Activated CD4-positive, alpha-beta T cell treated with anti-CD3 and anti-CD28 coated beads, Interleukin-2, amount 50 U/mL, for 24 hours (primary cell): ENCODE results near the gene GSDME.
"Not testable (repeated sequence)": the region's sequence is repeated elsewhere in the genome, so short reads cannot be mapped to it uniquely, and the experiment has no call there.

Source experiments
- DNase-seq, 2 donors: peaks; one replicate each; pipeline ENCODE4 v3.0.0-alpha.2; 2020; ENCODE audit warnings: low read depth in 1 of 2, low spot score in 1 of 2

Gene GSDME

DNA sequence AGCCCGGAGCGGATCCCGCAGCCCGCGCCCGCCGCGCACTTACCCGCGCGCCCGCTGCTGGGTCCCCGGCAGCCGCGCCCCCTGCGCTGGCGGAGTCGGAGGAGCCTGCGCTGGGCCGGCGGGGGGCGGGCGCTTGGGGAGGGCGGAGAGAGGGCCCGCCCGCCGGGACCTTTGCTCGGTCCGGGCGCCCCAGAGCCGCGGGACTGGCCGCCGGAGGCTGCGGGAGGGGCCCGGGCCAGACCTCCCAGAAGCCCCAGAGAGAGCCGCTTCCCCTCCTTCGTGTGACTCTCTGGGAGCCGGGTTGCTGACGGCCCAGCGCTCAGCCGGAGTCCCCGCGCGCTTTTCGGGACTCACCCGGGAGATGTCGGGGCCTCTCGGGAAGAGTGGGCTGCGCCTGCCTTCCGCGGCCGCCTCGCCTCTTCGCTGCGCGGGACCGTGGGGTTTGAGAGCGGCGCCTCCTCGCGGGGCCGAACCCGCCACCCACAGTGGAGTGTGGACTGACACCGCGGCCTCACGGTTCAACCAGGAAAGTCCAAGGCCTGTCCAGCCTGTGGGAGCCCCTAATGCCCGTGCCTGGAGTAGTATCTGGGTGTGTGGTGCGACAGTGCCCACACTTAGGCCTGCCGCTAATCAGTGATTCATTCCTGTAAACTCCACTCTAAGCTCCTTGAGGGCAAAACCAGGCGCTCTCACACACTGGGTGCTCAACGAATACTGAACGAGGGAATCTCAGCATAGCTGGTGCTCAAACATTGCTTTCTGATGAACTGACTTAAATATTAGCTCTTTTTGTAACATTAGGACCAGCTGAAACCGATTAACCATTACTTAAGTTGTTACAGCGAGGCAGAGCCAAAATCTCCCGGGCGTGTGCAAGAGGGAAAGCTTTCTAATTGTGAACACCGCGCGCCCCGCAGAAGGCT is at the start of gene GSDME:
TSS of gene GSDME (minus strand) at position 112 of the 923 bp plus-strand sequence. CDS start 7,690 bp downstream, outside the sequence.
- DNase-seq, result no peak

- no peak for DNase-seq
Observed at GRCh38 chr7:24802300-24802699, 45.0 kb upstream of the GSDME start.

GRCh38 chr7:24801883-24802282 is 44.6 kb upstream of the GSDME start:
- no peak for DNase-seq

DNA sequence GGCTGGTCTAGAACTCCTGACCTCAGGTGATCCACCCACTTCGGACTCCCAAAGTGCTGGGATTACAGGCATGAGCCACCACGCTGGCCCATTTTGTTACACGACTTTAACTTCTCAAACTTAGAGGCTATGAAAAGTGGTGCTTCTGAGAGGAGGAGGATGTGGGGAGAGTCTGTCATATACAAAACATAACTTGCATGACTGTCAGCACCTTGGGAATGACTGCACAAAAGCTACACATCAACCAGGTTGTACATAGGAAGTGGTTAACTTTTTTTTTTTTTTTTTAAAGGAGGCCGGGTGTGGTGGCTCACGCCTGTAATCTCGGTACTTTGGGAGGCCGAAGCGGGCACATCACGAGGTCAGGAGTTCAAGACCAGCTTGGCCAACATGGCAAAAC is 43.4 kb upstream of the GSDME start:
- no peak for DNase-seq

DNA sequence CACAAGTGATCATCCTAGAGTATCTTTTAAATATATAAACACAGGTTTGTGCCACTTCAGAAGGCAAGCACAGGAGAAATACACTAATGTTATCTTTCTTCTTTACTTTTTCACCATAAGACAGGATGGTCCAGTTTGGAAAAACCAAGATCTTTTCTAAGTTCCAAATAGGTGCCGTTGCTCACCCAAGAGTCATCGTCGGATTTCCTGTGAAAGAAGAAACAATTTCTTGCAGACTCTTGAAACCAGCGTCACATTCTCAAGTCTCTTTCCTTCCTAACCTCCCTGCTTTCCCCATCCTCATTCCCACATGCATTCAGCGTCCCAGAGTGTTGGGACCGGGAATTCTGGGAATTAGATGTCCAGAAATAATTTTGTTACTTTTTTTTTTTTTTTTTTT is 42.8 kb upstream of the GSDME start:
- no peak for DNase-seq

DNA sequence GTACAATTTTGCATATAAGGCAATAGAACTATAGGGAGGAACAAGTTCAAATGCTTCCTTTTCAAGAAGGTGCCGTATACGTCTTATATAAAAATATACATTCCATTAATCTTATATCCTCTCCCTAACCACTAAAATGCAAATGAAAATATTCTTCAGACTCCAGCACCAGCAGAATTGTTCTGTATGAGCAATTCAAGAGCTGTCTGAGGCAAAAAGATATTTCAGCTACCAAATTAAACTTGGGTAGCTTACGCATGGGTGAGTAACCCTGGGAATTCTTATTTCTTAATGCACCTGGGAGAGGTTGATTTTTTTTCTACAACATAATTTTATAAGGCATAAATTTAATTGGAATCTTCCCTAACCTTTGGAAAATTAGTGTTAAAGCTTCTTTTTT is 42.2 kb upstream of the GSDME start:
- DNase-seq, result no peak

GRCh38 chr7:24798261-24798660 is 41.0 kb upstream of the GSDME start:
- no peak for DNase-seq

DNA sequence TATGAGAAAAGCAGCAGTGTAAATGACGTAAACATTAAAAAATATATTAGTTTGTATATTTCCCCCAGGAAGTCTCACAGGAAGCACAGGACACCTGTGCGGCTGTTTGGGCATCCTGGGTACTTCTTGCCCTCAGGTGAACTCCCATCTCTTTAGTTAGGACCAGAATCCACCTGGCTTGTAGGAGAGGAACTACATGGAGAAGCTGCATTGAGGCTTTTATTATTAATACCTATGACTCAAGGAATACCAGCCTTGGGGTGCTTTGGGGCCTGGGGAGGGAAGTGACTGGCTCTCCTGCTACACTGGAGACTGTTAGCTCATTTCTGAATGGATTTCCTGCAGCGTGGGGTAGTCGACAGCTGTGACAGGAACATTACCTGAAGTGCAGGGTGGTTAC is 40.0 kb upstream of the GSDME start:
- DNase-seq, result no peak

DNA sequence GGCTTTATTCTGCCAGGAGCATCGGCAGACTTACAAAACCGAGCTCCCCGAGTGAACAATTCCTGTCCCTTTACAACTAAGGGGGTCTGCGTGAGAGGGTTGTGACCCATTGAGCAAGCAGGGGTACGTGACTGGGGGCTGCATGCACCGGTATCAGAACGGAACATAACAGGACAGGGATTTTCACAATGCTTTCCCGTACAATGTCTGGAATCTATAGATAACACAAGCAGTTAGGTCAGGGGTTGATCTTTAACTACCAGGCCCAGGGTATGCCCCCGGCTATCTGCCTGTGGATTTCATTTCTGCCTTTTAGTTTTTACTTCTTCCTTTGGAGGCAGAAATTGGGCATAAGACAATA is 38.1 kb upstream of the GSDME start:
- DNase-seq, result no peak

DNA sequence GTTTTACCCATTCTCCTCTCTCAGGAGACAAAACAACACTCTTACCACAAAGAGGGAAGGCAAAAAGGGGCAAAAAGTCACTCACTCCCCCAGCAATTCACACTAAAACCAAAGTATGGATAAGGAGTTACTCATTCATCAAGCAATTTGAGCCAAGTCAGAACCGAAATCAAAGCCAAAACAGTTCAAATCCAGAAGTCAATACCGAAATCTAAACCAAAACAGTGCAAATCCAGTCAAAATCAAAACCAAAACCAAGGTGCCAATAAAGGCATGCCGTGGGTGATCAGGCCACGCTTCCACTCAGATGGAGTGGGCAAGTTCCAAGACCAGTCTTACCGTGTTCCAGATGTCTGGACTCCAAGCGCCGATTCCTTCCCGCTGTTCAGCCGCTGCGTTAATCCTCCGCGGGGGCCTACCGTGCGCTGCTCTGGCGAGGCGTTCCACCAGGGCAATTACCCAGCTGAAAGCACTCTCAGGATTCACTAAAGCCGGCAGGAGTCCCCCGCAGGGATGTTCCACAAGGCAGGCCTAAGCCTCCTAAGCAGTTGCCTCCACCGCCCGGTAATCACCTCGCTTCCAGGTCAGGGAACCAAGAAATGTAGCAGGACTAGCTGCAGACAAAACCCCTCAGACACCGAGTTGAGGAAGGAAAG is 37.6 kb upstream of the GSDME start:
- not testable (repeated sequence) for DNase-seq

GRCh38 chr7:24793982-24794648 is 36.9 kb upstream of the GSDME start:
- no peak for DNase-seq

GRCh38 chr7:24788961-24789576 is 31.8 kb upstream of the GSDME start:
- DNase-seq, result no peak

DNA sequence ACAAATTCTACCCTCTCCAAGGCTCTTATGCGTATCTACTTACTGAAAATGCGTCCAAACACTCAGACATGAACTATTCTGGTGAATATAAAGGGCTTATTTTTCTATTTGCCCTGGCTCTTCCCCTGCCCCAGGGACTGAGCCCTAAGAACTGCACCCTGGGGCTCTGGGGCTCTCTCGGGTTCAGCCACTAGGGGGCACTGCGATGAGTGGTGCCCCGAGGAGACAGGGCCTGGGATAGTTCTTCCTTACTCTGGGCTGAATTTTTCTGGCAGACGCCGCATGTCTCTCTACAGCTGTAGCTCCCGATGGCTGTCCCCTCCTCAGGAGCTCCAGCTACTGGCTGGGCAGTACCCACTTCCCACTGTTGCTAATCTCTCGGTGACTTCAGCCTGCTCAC is 30.8 kb upstream of the GSDME start:
- DNase-seq, result no peak

GRCh38 chr7:24786941-24787340 is 29.7 kb upstream of the GSDME start:
- DNase-seq, result no peak

DNA sequence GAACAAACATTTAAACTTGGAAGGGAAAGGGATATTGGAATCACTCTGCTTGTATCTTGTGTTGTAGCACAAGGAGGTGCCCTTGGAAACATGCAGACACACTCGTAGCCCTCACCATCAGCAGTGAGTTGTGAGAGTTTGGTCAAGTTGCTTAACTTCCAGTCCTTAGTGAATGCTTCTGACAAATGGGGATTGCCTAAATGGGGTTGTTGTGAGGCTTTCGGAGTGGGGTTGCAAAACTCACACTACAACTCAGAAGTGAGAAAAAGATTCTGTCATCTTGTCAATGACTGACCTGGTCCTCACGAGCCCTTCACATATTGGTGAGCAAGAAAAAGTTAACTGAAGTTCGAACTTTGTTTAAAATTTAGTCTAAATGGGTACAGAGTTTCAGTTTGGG is 29.0 kb upstream of the GSDME start:
- no peak for DNase-seq

- DNase-seq, result no peak
Observed at GRCh38 chr7:24784277-24784676, 27.0 kb upstream of the GSDME start.

DNA sequence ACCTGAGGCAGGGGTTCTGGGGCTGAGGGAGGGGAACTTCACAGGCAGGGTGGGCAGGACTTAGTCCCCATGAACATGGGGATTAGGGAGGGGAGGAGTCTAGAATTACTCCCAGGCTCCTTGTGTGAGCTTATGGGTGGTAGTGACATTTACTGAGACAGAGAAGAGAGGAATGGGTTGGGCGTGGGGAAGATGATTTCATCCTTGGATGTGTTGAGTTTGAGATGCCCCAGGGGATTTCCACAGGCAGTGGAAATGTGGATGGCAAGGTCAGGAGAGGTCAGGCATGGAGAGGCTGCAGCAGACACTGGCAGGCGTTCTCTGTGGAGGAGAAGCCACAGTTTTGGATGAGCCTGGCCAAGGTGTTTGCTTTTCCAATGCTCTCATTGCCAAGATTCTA is 26.4 kb upstream of the GSDME start:
- no peak for DNase-seq

GRCh38 chr7:24781106-24781505 is 23.8 kb upstream of the GSDME start:
- DNase-seq, result no peak

DNA sequence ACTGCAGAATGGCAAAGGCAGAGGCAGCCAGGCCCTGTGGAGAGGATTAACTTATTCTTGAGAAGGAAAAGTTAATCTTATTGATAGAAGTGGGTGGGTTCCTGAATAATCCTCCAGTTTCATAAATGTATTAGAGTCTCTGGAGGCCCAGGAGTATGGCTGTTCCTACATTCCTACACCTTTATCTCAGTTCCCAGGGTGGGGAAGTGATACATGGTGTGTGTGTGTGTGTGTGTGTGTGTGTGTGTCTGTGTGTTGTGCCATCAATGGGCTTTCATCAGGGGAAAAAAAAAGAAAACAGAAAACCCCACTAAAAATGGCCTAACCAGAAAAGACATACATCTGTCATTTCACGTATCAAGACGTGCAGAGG is 22.0 kb upstream of the GSDME start:
- no peak for DNase-seq

DNA sequence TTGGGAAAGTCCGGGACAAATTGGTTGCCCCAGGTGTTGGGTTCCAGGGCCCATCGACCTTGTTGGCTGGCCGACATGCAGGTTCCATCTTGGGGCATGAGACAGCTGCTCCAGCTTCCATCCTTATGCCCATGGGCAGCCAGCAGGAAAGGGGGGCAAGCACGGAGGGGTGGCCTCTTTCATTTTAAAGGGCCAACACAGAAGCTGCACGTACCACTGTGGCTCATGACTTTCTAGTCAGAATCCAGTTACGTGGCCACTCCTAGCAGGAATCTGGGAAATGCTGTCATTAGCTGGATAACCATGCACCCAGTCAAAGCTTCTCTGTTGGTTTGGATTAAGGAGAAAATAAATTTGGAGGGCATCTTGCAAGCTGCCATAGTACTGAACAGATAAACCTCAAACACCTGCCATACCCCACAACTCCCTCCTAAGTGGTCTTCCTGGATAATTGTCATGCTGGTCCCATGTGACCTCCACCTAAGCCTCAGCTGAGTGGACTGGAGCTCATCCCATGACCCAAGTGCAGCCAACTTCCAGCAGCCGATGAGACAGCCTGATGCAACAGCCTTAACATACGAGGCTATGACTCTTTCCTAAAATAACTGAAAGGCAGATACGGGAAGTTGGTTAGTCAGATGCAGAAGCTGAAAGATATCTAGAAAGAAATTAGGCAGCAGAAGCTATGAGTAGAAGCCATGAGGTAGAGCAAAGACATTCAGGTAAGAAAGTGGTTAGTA is 21.4 kb upstream of the GSDME start:
- DNase-seq, result no peak

DNA sequence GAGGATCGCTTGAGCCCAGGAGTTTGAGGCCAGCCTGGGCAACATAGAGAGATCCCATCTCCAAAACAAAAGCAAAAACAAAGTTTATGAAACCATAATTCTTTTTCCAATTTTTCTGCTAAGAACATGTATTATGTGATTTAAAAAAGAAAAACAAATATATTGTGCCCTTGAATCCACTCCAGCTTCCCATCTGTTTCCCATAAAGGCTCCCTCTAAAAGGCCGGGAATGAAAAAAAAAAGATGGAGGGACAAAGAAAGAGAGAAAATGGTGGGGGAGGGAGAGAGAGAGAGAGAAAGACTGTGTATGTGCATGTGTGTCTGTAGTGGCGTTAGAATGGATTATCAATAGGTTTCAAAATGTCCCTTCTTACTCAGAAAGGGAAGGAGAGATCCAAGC is 20.5 kb upstream of the GSDME start:
- DNase-seq, result no peak
